Activated naive CD4-positive, alpha-beta T cell treated with anti-CD3 and anti-CD28 coated beads, Interleukin-2, amount 50 U/mL, for 24 hours (primary cell): ENCODE results near the gene SLC2A14.
"Not testable (repeated sequence)": the region's sequence is repeated elsewhere in the genome, so short reads cannot be mapped to it uniquely, and the experiment has no call there.

ENCODE experiments used
- H3K27ac Mint-ChIP-seq: one replicate; pipeline ENCODE4 v1.8.0; 2021; ENCODE audit warnings: mild to moderate bottlenecking, mixed read lengths
- H3K27me3 Mint-ChIP-seq: one replicate; pipeline ENCODE4 v1.8.0; 2021; ENCODE audit warnings: mixed read lengths
- H3K36me3 Mint-ChIP-seq: one replicate; pipeline ENCODE4 v1.8.0; 2021; ENCODE audit warnings: mixed read lengths
- H3K4me1 Mint-ChIP-seq: one replicate; pipeline ENCODE4 v1.8.0; 2021; ENCODE audit warnings: mixed read lengths
- H3K4me3 Mint-ChIP-seq: one replicate; pipeline ENCODE4 v1.8.0; 2021; ENCODE audit warnings: mild to moderate bottlenecking, mixed read lengths
- H3K9me3 Mint-ChIP-seq: one replicate; pipeline ENCODE4 v1.8.0; 2021; ENCODE audit warnings: mixed read lengths

The SLC2A14 gene

DNA sequence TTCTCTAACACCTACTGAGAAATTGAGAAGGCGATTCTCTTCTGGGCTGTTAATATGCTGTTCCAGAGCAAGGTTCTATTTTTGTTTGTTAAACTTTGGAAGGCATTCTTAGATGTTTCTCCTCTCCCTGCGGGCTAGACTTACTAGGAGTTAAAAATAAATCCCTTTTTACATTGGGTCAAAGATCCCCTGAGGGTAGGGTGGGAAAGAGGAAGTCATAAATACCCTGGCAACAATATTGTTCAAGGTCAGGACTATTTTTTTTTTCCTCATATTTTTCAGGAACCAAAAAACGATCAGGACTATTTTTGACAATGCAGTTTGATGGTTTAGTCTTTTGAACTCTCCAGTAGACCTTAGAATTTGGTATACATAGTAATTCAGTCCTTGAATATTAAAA lies 12.0 kb upstream of the SLC2A14 start:
- Mint-ChIP-seq H3K27me3 (no peaks in the 10 kb centered on the region), H3K4me3 (no peak overlapping the region), H3K4me1 (no peaks in the 10 kb centered on the region), H3K36me3 (no peaks in the 10 kb centered on the region), H3K9me3 (no peaks in the 10 kb centered on the region), H3K27ac (no peak overlapping the region)

- H3K36me3 Mint-ChIP-seq, H3K4me1 Mint-ChIP-seq, H3K4me3 Mint-ChIP-seq, H3K27ac Mint-ChIP-seq, H3K9me3 Mint-ChIP-seq, H3K27me3 Mint-ChIP-seq: not testable (repeated sequence)
Measured at GRCh38 chr12:7881736-7882120, 9.0 kb upstream of the SLC2A14 start.

- H3K27me3 Mint-ChIP-seq, H3K9me3 Mint-ChIP-seq, H3K27ac Mint-ChIP-seq, H3K4me1 Mint-ChIP-seq, H3K36me3 Mint-ChIP-seq, H3K4me3 Mint-ChIP-seq: not testable (repeated sequence)
Measured at GRCh38 chr12:7880952-7881735, 8.4 kb upstream of the SLC2A14 start.

GRCh38 chr12:7879246-7879645 lies 6.5 kb upstream of the SLC2A14 start:
- H3K36me3 Mint-ChIP-seq: no peaks in the 10 kb centered on the region
- no peaks in the 10 kb centered on the region for H3K4me1 Mint-ChIP-seq
- no peaks in the 10 kb centered on the region for H3K27me3 Mint-ChIP-seq
- H3K27ac Mint-ChIP-seq: no peak overlapping the region
- no peak overlapping the region for H3K4me3 Mint-ChIP-seq
- H3K9me3 Mint-ChIP-seq: no peaks in the 10 kb centered on the region

DNA sequence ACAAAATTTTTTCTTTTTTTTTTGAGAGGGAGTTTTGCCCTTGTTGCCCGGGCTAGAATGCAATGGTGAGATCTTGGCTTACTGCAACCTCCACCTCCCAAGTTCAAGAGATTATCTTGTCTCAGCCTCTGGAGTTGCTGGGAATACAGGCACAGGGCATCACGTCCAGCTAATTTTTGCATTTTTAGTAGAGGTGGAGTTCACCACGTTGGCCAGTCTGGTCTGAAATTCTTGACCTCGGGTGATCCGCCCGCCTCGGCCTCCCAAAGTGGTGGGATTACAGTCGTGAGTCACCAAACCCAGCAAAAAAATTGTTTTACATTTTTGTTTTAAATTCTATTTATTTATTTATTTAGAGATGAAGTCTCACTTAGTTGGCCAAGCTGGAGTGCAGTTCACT lies 4.7 kb upstream of the SLC2A14 start:
- H3K36me3 Mint-ChIP-seq: peaks cover 3% of the 10 kb centered on the region
- H3K27me3 Mint-ChIP-seq: peaks cover 8% of the 10 kb centered on the region
- H3K4me1 Mint-ChIP-seq: no peaks in the 10 kb centered on the region
- H3K9me3 Mint-ChIP-seq: no peaks in the 10 kb centered on the region
- no peak overlapping the region for H3K4me3 Mint-ChIP-seq
- H3K27ac Mint-ChIP-seq: no peak overlapping the region

- Mint-ChIP-seq H3K27ac (no peak overlapping the region), H3K9me3 (no peaks in the 10 kb centered on the region), H3K36me3 (peaks cover 4% of the 10 kb centered on the region), H3K27me3 (peaks cover 19% of the 10 kb centered on the region), H3K4me3 (no peak overlapping the region), H3K4me1 (no peaks in the 10 kb centered on the region)
Measured at GRCh38 chr12:7870335-7870734, 2.4 kb downstream of the SLC2A14 start.

GRCh38 chr12:7869137-7869536 lies 3.6 kb downstream of the SLC2A14 start:
- Mint-ChIP-seq H3K27me3 (peaks cover 19% of the 10 kb centered on the region), H3K9me3 (no peaks in the 10 kb centered on the region), H3K4me1 (no peaks in the 10 kb centered on the region), H3K27ac (no peak overlapping the region), H3K4me3 (no peak overlapping the region), H3K36me3 (peaks cover 4% of the 10 kb centered on the region)

GRCh38 chr12:7868391-7868790 lies 4.3 kb downstream of the SLC2A14 start:
- Mint-ChIP-seq H3K27me3 (peaks cover 12% of the 10 kb centered on the region), H3K4me1 (peaks cover 1% of the 10 kb centered on the region), H3K36me3 (peaks cover 2% of the 10 kb centered on the region), H3K9me3 (no peaks in the 10 kb centered on the region), H3K4me3 (no peak overlapping the region), H3K27ac (no peak overlapping the region)

GRCh38 chr12:7864601-7865150 lies 8.0 kb downstream of the SLC2A14 start:
- Mint-ChIP-seq H3K36me3 (no peaks in the 10 kb centered on the region), H3K9me3 (no peaks in the 10 kb centered on the region), H3K4me3 (no peak overlapping the region), H3K4me1 (peaks cover 14% of the 10 kb centered on the region), H3K27me3 (no peaks in the 10 kb centered on the region), H3K27ac (no peak overlapping the region)

- peak overlapping the region; percentile 61 for H3K4me3 Mint-ChIP-seq
- peaks cover 20% of the 10 kb centered on the region for H3K4me1 Mint-ChIP-seq
- not testable (repeated sequence) for H3K36me3 Mint-ChIP-seq, H3K9me3 Mint-ChIP-seq, H3K27me3 Mint-ChIP-seq
- H3K27ac Mint-ChIP-seq: peak overlapping the region; percentile 31
Measured at GRCh38 chr12:7862814-7863348, 9.8 kb downstream of the SLC2A14 start.

- peaks cover 20% of the 10 kb centered on the region for H3K4me1 Mint-ChIP-seq
- not testable (repeated sequence) for H3K27me3 Mint-ChIP-seq, H3K36me3 Mint-ChIP-seq
Measured at GRCh38 chr12:7862301-7862700, 10.4 kb downstream of the SLC2A14 start.

DNA sequence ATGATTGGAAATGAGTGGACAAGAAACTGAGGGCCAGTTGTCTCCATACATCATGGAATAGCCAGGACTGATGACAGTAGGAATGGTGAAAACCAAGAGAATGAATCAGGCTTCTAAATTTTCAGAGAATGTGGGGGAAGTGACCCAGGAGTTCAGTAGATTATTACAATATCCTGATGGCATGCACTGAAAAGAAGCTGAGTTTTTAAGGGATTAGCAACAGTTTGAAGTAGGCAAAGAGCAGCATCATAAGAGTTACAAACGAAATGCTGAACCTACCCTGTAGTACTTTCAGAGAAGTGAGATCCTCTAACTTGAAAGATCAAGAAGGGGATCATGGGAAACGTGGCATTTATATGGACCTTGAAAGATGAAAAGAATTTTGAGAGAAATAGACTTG lies 13.2 kb downstream of the SLC2A14 start:
- Mint-ChIP-seq H3K9me3 (no peaks in the 10 kb centered on the region), H3K27me3 (no peaks in the 10 kb centered on the region), H3K36me3 (no peaks in the 10 kb centered on the region), H3K4me3 (no peak overlapping the region), H3K27ac (no peak overlapping the region), H3K4me1 (peaks cover 20% of the 10 kb centered on the region)

More at GRCh38 chr12:7862301-7862700, 10.4 kb downstream of the SLC2A14 start:
- H3K4me3 Mint-ChIP-seq, H3K9me3 Mint-ChIP-seq, H3K27ac Mint-ChIP-seq: not testable (repeated sequence)

GRCh38 chr12:7857971-7858370 lies 14.7 kb downstream of the SLC2A14 start:
- Mint-ChIP-seq H3K27me3 (no peaks in the 10 kb centered on the region), H3K36me3 (no peaks in the 10 kb centered on the region), H3K4me3 (no peak overlapping the region), H3K9me3 (no peaks in the 10 kb centered on the region), H3K4me1 (peaks cover 15% of the 10 kb centered on the region), H3K27ac (no peak overlapping the region)

- H3K27me3 Mint-ChIP-seq: no peaks in the 10 kb centered on the region
- H3K9me3 Mint-ChIP-seq: no peaks in the 10 kb centered on the region
- H3K4me1 Mint-ChIP-seq: peaks cover 11% of the 10 kb centered on the region
- H3K4me3 Mint-ChIP-seq: no peak overlapping the region
- H3K27ac Mint-ChIP-seq: no peak overlapping the region
- no peaks in the 10 kb centered on the region for H3K36me3 Mint-ChIP-seq
Measured at GRCh38 chr12:7856516-7856915, 16.2 kb downstream of the SLC2A14 start.

GRCh38 chr12:7853557-7853956 lies 19.2 kb downstream of the SLC2A14 start:
- no peaks in the 10 kb centered on the region for H3K4me1 Mint-ChIP-seq
- H3K27me3 Mint-ChIP-seq: peaks cover 2% of the 10 kb centered on the region
- H3K27ac Mint-ChIP-seq: no peak overlapping the region
- H3K4me3 Mint-ChIP-seq: no peak overlapping the region
- H3K9me3 Mint-ChIP-seq: no peaks in the 10 kb centered on the region
- no peaks in the 10 kb centered on the region for H3K36me3 Mint-ChIP-seq

- not testable (repeated sequence) for H3K4me3 Mint-ChIP-seq, H3K36me3 Mint-ChIP-seq, H3K9me3 Mint-ChIP-seq, H3K27ac Mint-ChIP-seq, H3K27me3 Mint-ChIP-seq, H3K4me1 Mint-ChIP-seq
Measured at GRCh38 chr12:7851622-7852081, 21.1 kb downstream of the SLC2A14 start.
